HUES48 (cell line): Measurements from ENCODE around the gene POU2AF1.

Source experiments
- H3K27ac ChIP-seq: one replicate; pipeline ENCODE4 v1.7.0; 2013; ENCODE audit warnings: low read depth, low read length, inconsistent platforms
- H3K27me3 ChIP-seq: 2 replicates; pipeline ENCODE4 v1.6.1; 2013; ENCODE audit warnings: mild to moderate bottlenecking, low read length; ENCODE audit not compliant: control insufficient read depth, insufficient read depth
- H3K36me3 ChIP-seq: 2 replicates; pipeline ENCODE4 v1.6.1; 2013; ENCODE audit warnings: low read length; ENCODE audit not compliant: control insufficient read depth, insufficient read depth
- H3K4me1 ChIP-seq: 2 replicates; pipeline ENCODE4 v1.6.1; 2013; ENCODE audit warnings: mild to moderate bottlenecking, low read length; ENCODE audit not compliant: control insufficient read depth, insufficient read depth
- H3K4me3 ChIP-seq: 2 replicates; pipeline ENCODE4 v1.5.1; 2013; ENCODE audit warnings: mild to moderate bottlenecking, low read depth, low read length
- H3K9ac ChIP-seq: 2 replicates; pipeline ENCODE4 v1.6.1; 2013; ENCODE audit warnings: mild to moderate bottlenecking, low read depth, low read length, moderate library complexity
- H3K9me3 ChIP-seq: 2 replicates; pipeline ENCODE4 v1.6.1; 2013; ENCODE audit warnings: low read length; ENCODE audit not compliant: control insufficient read depth, insufficient read depth

The POU2AF1 gene, protein sequence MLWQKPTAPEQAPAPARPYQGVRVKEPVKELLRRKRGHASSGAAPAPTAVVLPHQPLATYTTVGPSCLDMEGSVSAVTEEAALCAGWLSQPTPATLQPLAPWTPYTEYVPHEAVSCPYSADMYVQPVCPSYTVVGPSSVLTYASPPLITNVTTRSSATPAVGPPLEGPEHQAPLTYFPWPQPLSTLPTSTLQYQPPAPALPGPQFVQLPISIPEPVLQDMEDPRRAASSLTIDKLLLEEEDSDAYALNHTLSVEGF

DNA sequence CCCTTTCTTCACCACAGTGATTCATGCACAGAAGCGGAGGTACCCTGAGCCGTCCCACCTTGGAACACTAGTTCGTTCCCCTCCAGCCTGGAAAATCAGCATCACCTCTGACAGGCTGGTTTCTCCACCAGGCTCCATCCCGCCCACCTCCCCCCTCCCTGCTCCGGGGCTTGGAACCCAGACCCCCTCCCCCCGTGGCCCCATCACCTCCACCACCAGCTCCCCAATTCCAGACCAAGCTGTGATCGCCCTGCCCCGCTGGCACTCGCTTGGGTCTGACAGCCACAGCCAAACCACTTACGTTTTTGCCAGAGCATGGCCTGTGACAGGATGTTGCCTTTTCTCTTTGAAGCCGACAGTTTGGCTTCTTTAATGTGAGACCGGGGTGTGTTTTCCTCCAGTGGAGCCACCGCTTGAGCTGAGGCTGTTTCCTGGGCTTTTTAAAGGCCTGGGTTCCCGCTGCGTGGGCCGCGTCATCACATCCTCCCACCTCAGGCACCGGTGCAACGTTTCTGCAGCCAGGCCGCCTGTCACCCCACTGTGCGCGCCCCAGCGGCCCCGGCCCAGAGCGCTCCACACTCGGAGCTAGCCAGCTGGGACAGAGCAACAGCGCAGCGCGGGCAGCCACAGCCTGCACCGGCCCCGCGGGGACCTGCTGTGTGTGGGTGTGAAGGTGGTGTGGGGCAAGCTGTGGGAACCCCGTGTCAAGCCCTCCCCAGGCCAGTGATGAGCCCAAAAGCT lies at the start of gene POU2AF1:
Gene POU2AF1 (minus strand): TSS at position 415 of the 741 bp plus-strand sequence. CDS start 98 bp downstream, at position 317.
- Histone ChIP-seq H3K27me3 (no peaks in the 10 kb centered on the region), H3K4me1 (no peaks in the 10 kb centered on the region), H3K9me3 (no peaks in the 10 kb centered on the region), H3K27ac (no peak within 1 kb of the TSS), H3K9ac (no peak within 1 kb of the TSS), H3K4me3 (no peak within 1 kb of the TSS), H3K36me3 (no peaks in the 10 kb centered on the region)

DNA sequence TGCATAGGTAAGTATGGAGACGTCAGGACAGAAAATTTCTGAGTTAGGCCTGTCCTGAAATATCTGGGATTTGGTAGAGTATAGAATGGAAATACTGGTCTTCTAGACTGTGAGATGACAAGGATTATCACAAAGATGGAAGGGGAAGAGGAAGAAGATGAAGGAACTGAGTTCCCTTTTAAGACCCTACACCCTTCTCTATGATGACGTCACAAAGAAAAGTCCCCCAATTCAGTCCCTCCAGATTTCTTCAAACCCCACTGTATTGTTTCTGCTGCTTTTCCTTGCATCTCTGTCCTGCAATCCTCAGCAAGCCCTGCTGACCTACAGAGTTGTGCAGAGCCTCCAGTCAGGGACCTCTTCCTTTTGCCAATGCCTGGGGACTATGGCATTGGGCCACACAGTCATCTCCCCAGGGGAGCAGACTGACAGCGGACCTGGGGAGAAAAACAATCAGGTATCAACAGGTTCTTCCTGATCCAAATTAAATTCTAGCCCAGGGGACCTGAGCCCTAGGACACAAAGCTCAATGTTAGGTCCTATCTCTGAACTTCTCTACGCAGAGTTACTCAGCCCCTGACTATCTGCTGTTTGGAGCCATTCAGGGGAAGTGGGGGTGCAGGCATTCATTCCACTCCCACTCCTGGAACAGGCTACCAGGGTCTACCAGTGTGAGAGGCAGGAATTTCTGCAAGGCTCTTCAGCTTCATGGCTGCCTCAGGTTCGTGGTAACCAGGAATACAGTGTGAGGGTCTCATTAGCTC lies 49.2 kb upstream of the POU2AF1 start:
- no peak overlapping the region for H3K27ac ChIP-seq
- H3K36me3 ChIP-seq = no peaks in the 10 kb centered on the region
- H3K9me3 ChIP-seq = no peaks in the 10 kb centered on the region
- H3K9ac ChIP-seq = no peak overlapping the region
- H3K4me3 ChIP-seq = no peak overlapping the region
- peaks cover 13% of the 10 kb centered on the region for H3K4me1 ChIP-seq
- no peaks in the 10 kb centered on the region for H3K27me3 ChIP-seq

DNA sequence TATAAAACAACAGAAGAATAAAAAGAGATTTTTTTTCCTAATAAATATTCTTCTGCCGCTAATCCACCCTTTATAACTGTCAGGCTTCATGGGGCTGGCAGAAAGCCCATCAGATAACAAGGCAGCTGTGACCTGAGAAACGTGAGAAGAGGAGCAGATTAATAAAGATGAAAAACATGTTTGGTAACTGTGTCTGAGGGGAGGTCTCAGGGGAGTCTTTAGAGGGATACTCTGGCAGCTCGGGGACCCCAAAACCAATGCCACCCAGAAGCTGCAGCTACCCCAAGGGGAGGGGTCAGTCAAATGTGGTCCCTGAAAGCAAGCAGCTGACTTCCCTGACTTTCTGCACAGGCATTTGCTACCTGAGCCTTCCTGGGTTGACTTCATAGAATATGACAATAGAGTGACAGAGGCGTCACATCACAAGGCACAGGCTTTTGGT lies 48.4 kb upstream of the POU2AF1 start:
- no peak overlapping the region for H3K27ac ChIP-seq
- H3K36me3 ChIP-seq = no peaks in the 10 kb centered on the region
- H3K9me3 ChIP-seq = no peaks in the 10 kb centered on the region
- peaks cover 13% of the 10 kb centered on the region for H3K4me1 ChIP-seq
- H3K4me3 ChIP-seq = no peak overlapping the region
- no peaks in the 10 kb centered on the region for H3K27me3 ChIP-seq
- H3K9ac ChIP-seq = no peak overlapping the region

DNA sequence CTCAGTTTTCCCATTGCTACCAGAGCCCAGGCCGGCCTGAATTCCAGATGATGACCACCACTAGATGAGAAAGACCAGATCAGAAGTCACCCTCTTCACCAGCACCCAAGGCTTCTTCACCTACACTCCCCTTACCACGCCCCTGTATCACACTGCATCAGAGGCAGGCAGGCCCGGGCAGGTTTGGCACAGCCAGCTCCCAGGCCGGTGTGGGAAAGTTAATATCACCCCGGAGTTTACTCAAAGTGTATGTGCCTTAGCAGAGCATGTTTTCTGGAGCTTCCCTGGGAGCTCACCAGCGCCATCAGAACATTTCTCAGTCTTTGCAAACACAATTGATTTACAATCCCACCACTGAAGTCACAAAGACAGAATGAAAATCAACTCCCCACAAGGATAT lies 47.5 kb upstream of the POU2AF1 start:
- H3K9ac ChIP-seq = no peak overlapping the region

DNA sequence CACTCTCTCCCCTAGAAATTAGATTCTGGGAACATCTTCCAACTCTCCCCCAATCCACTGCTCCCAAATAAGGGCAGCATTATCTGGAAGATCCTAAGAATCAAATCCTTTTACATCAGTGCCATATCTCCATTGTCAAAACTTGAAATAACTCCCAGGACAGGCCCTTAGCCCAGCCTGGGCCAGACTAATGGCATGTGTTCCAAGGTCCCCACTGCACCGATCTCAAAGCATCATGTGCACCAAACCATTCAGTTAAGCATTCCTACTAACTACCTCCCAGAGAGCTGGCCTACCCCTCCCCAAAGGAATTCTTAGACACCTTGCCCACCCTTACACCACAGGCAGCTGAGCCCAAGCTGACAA lies 44.2 kb upstream of the POU2AF1 start:
- H3K36me3 ChIP-seq = no peaks in the 10 kb centered on the region
- H3K4me3 ChIP-seq = no peak overlapping the region
- H3K9me3 ChIP-seq = no peaks in the 10 kb centered on the region
- no peaks in the 10 kb centered on the region for H3K4me1 ChIP-seq
- H3K9ac ChIP-seq = no peak overlapping the region
- H3K27me3 ChIP-seq = no peaks in the 10 kb centered on the region
- no peak overlapping the region for H3K27ac ChIP-seq

More for the DNA sequence above, 47.5 kb upstream of the POU2AF1 start:
- H3K4me3 ChIP-seq = no peak overlapping the region
- no peaks in the 10 kb centered on the region for H3K27me3 ChIP-seq
- no peaks in the 10 kb centered on the region for H3K36me3 ChIP-seq
- H3K27ac ChIP-seq = no peak overlapping the region
- H3K9me3 ChIP-seq = no peaks in the 10 kb centered on the region
- H3K4me1 ChIP-seq = peaks cover 13% of the 10 kb centered on the region

DNA sequence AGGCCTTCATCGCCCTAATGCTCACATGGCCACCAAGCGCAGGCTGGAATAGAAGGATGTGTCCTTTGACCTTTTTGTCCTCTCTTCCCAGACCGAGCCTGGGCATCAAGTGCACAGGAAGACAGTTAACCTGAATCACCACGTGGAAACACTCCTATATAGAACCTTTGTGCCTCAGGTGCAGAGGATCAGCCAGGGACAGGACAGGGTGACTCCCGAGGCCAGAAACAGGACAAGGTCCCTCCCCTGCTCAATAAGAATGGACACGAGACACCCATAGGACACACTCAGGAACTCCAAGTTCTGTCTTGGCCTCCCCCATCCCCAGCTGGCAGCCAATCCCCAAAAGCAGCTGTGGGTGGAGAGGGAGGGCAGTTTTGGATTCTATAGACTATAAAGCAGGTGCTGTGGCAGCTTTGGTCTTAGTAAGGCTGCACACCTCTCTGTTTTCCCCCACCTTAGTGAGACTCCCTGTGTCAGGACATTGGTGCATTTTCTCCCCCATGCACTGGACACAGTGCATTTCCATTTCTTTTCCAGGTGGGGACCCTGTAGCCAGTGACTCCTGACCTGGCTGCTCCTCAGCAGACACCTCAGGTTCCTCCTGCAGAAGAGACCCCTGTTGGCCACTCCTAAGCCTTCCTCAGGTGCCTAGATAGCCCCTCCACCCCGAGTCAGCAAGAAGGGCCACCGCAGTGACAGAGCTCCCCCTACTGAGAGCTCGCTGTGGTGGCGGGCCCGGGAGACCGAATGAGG lies 43.6 kb upstream of the POU2AF1 start:
- H3K27me3 ChIP-seq = no peaks in the 10 kb centered on the region
- H3K27ac ChIP-seq = no peak overlapping the region
- no peak overlapping the region for H3K9ac ChIP-seq
- no peak overlapping the region for H3K4me3 ChIP-seq
- no peaks in the 10 kb centered on the region for H3K36me3 ChIP-seq
- H3K4me1 ChIP-seq = no peaks in the 10 kb centered on the region
- H3K9me3 ChIP-seq = no peaks in the 10 kb centered on the region

DNA sequence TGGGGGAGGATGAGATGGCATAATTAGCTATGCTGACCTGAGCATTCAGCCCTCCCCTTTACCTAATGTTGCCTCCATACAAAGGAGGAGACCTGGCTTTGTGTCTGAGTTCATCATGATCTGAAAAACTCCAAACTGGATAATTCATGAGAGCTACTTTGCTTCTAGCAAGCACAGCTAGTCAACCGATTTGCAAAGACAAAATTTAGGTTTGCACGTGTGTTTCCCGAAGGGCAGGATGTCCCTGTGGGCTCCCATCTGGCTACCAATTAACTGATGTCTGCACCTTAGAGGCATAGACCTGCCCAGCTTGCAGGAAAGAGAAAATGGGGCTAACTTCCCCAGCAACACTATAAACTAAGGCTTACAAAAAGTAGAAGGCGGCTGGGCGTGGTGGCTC lies 42.2 kb upstream of the POU2AF1 start:
- Histone ChIP-seq H3K36me3 (no peaks in the 10 kb centered on the region), H3K27ac (no peak overlapping the region), H3K4me1 (no peaks in the 10 kb centered on the region), H3K27me3 (no peaks in the 10 kb centered on the region), H3K9ac (no peak overlapping the region), H3K9me3 (no peaks in the 10 kb centered on the region), H3K4me3 (no peak overlapping the region)

DNA sequence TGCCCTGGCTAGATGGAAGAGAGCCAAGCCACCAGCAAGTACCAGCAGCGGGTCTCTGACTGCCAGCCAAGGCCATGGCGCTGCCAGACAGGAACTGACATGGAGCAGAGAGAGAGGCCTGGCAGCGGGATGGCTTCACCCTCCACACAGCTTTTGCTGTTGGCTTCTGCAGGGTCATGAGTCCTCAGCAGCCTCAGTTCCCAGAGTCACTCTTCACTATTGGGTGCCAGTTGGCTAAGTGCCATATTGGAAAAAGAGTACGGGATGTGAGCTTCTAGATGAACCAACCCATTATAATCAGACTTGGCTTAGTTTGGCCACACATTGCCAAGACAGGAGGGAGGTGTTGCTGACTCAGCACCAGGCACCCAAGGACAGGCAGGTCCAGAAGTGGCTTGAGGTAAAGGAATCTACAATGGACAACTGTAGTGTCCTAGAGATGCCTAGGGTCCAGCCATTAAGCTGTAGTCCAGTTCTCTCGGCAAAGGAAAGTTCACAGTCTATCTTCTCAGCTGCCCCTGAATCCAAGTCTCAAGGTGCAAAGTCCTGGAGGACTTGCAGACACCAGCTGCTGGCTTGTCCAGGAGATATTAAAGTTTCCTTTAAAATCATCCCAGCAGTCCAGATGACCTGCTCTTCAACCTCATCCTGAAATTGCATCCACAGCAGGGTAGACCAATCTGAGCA lies 40.7 kb upstream of the POU2AF1 start:
- no peaks in the 10 kb centered on the region for H3K36me3 ChIP-seq
- H3K27ac ChIP-seq = no peak overlapping the region
- H3K27me3 ChIP-seq = no peaks in the 10 kb centered on the region
- no peak overlapping the region for H3K9ac ChIP-seq
- no peaks in the 10 kb centered on the region for H3K4me1 ChIP-seq
- H3K9me3 ChIP-seq = no peaks in the 10 kb centered on the region
- H3K4me3 ChIP-seq = no peak overlapping the region

DNA sequence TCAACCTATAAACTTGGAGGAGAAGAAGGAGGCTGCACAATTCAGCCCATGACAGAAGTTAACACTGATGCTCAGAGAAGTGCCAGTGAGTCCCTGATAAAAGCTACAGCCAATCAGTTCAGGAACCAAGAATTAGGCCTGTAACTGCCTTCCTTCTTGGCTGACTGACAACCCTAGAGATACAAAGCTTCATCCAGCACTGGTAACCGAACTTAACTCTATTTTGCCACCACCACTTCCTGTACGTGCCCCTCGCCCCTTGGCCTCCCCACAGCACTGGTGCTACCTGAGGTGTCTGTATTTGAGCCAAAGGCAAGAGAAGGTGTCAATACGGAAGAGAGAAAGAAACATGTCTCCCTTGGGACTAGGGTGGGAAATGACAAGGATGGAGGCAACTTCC lies 40.1 kb upstream of the POU2AF1 start:
- H3K4me3 ChIP-seq = no peak overlapping the region
- H3K36me3 ChIP-seq = no peaks in the 10 kb centered on the region
- H3K9ac ChIP-seq = no peak overlapping the region
- no peak overlapping the region for H3K27ac ChIP-seq
- no peaks in the 10 kb centered on the region for H3K27me3 ChIP-seq
- no peaks in the 10 kb centered on the region for H3K9me3 ChIP-seq
- H3K4me1 ChIP-seq = no peaks in the 10 kb centered on the region

DNA sequence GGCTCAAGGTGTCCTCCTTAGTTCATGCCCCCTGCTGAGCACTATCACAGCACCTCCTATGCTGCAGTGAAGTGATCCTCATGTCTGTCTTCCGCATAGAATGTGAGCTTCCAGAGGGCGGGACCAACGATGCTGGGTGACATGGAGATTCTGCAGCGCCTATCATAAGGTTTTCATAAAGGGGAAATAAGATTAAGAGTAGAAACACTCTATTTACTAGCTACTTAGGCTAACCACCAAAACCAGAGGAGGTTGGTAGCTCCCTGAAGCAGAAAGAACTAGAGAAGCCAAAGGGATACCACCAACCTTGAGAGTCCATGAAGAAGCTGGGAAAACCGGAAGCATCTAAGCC lies 39.3 kb upstream of the POU2AF1 start:
- Histone ChIP-seq H3K9ac (no peak overlapping the region), H3K36me3 (no peaks in the 10 kb centered on the region), H3K4me1 (no peaks in the 10 kb centered on the region), H3K9me3 (no peaks in the 10 kb centered on the region), H3K4me3 (no peak overlapping the region), H3K27ac (no peak overlapping the region), H3K27me3 (no peaks in the 10 kb centered on the region)
